T-helper 1 cell treated with Interleukin-12 subunit alpha and Interleukin-12 subunit beta and Interleukin-4 antibody, amounts not matched to agents 30 ng/mL and 1 ng/mL, for 36 hours (primary cell): Measurements from ENCODE around the gene DHRS1. TPM values are rescaled to one million over a fixed set of nuclear protein-coding genes. Genes with fewer than 3 reads are reported as not detected.

Experiments
- intact Hi-C: fragments of 100-400 bp; cut with micrococcal nuclease; formaldehyde crosslinking; loops from one replicate; pipeline ENCODE4 v1.15.1; 2024
- total RNA-seq: library from RNA; stranded (reverse); gene quantifications from 2 replicates; pipeline ENCODE4 v1.2.3, GENCODE V29; 2022

Gene DHRS1
- total RNA-seq, 1 donor from 2014 or later, result 23.3 TPM

GRCh38 chr14:24268225-24268624 lies 31.4 kb downstream of the DHRS1 start:
- intact Hi-C loops, result no loop called here

- intact Hi-C loops, result no loop called here
Measured at GRCh38 chr14:24267516-24267915, 32.1 kb downstream of the DHRS1 start.

GRCh38 chr14:24266344-24267244 lies 33.0 kb downstream of the DHRS1 start:
- intact Hi-C loops, result no loop called here

GRCh38 chr14:24264298-24264697 lies 35.3 kb downstream of the DHRS1 start:
- intact Hi-C loops, result no loop called here

- intact Hi-C loops, result no loop called here
Measured at GRCh38 chr14:24263848-24264247, 35.7 kb downstream of the DHRS1 start.

GRCh38 chr14:24262821-24263733 lies 36.5 kb downstream of the DHRS1 start, which contains the start of gene TGM1:
TSS of gene TGM1 (minus strand) at chr14:24263177. CDS start at chr14:24262352, 825 bp downstream.
- intact Hi-C loops, result no loop called here

GRCh38 chr14:24261969-24262327 lies 37.6 kb downstream of the DHRS1 start:
- intact Hi-C loops, result no loop called here

- intact Hi-C loops, result no loop called here
Measured at GRCh38 chr14:24261256-24261968, 38.2 kb downstream of the DHRS1 start.

GRCh38 chr14:24260780-24261157 lies 38.8 kb downstream of the DHRS1 start:
- intact Hi-C loops, result no loop called here

GRCh38 chr14:24260026-24260779 lies 39.4 kb downstream of the DHRS1 start:
- intact Hi-C loops, result no loop called here

- intact Hi-C loops, result no loop called here
Measured at GRCh38 chr14:24259282-24260025, 40.1 kb downstream of the DHRS1 start.

- intact Hi-C loops, result no loop called here
Measured at GRCh38 chr14:24258548-24259265, 40.9 kb downstream of the DHRS1 start.

GRCh38 chr14:24258119-24258518 lies 41.5 kb downstream of the DHRS1 start:
- intact Hi-C loops, result no loop called here

GRCh38 chr14:24256960-24257359 lies 42.6 kb downstream of the DHRS1 start:
- intact Hi-C loops, result no loop called here

- intact Hi-C loops, result no loop called here
Measured at GRCh38 chr14:24255931-24256711, 43.5 kb downstream of the DHRS1 start.

GRCh38 chr14:24255438-24255837 lies 44.1 kb downstream of the DHRS1 start:
- intact Hi-C loops, result no loop called here

GRCh38 chr14:24254630-24255392 lies 44.8 kb downstream of the DHRS1 start:
- intact Hi-C loops, result no loop called here

GRCh38 chr14:24253936-24254335 lies 45.6 kb downstream of the DHRS1 start:
- intact Hi-C loops, result no loop called here
